ENCODE data around the gene LOXL3.
A peak's percentile ranks its signal among the peaks of the same experiment; 100 is the strongest.

Gene LOXL3

GRCh38 chr2:74551942-74552913, 1.5 kb downstream of the LOXL3 start:
- DNase-seq (ENCODE audit: low read depth) = no peak

GRCh38 chr2:74551530-74551929, 2.2 kb downstream of the LOXL3 start:
- no peak for DNase-seq (ENCODE audit: low read depth)

GRCh38 chr2:74550231-74550630, 3.5 kb downstream of the LOXL3 start:
- DNase-seq (ENCODE audit: low read depth) = no peak

GRCh38 chr2:74548900-74549826, 4.6 kb downstream of the LOXL3 start:
- no peak for DNase-seq (ENCODE audit: low read depth)

- DNase-seq (ENCODE audit: low read depth) = no peak
Observed at GRCh38 chr2:74548285-74548899, 5.3 kb downstream of the LOXL3 start.

GRCh38 chr2:74546004-74546403, 7.7 kb downstream of the LOXL3 start:
- no peak for DNase-seq (ENCODE audit: low read depth)

GRCh38 chr2:74544634-74545033, 9.1 kb downstream of the LOXL3 start:
- no peak for DNase-seq (ENCODE audit: low read depth)

GRCh38 chr2:74542978-74543377, 10.8 kb downstream of the LOXL3 start:
- no peak for DNase-seq (ENCODE audit: low read depth)

GRCh38 chr2:74540291-74540690, 13.5 kb downstream of the LOXL3 start:
- DNase-seq (ENCODE audit: low read depth) = no peak

GRCh38 chr2:74538881-74539339, 14.8 kb downstream of the LOXL3 start:
- no peak for DNase-seq (ENCODE audit: low read depth)

- no peak for DNase-seq (ENCODE audit: low read depth)
Observed at GRCh38 chr2:74537140-74537539, 16.6 kb downstream of the LOXL3 start.

GRCh38 chr2:74536166-74536950, 17.4 kb downstream of the LOXL3 start:
- no peak for DNase-seq (ENCODE audit: low read depth)

- no peak for DNase-seq (ENCODE audit: low read depth)
Observed at GRCh38 chr2:74535440-74535965, 18.2 kb downstream of the LOXL3 start.

GRCh38 chr2:74534411-74534810, 19.3 kb downstream of the LOXL3 start:
- no peak for DNase-seq (ENCODE audit: low read depth)

GRCh38 chr2:74533464-74533863, 20.3 kb downstream of the LOXL3 start:
- DNase-seq (ENCODE audit: low read depth) = no peak

- DNase-seq (ENCODE audit: low read depth) = no peak
Observed at GRCh38 chr2:74532222-74532621, 21.5 kb downstream of the LOXL3 start.

- no peak for DNase-seq (ENCODE audit: low read depth)
Observed at GRCh38 chr2:74531666-74532065, 22.1 kb downstream of the LOXL3 start.

- no peak for DNase-seq (ENCODE audit: low read depth)
Observed at GRCh38 chr2:74530239-74531187, 23.2 kb downstream of the LOXL3 start.

GRCh38 chr2:74529357-74530238, 24.1 kb downstream of the LOXL3 start, which contains the start of the genes AUP1 and HTRA2:
Gene AUP1, minus strand, starts transcription at chr2:74529706. Its CDS starts 77 bp downstream, at chr2:74529629.
Gene HTRA2, plus strand, starts transcription at chr2:74529933. Its CDS starts 74 bp downstream, at chr2:74530007.
- peak; percentile 99 for DNase-seq (ENCODE audit: low read depth)
